HG03039 (cell line): Measurements from ENCODE around the gene FBXW11.

Source experiments
- ATAC-seq: cut with Tn5 transposase; IDR thresholded peaks from one replicate; pipeline ENCODE4 v1.9.1; 2021; ENCODE audit warnings: mild to moderate bottlenecking, moderate library complexity; ENCODE audit not compliant: unreplicated experiment

Gene FBXW11

GRCh38 chr5:171847026-171847425 lies 159.4 kb downstream of the FBXW11 start:
- ATAC-seq = no peak

- ATAC-seq = no peak
These were observed 160.1 kb downstream of the FBXW11 start for GRCh38 chr5:171846323-171846722.

DNA sequence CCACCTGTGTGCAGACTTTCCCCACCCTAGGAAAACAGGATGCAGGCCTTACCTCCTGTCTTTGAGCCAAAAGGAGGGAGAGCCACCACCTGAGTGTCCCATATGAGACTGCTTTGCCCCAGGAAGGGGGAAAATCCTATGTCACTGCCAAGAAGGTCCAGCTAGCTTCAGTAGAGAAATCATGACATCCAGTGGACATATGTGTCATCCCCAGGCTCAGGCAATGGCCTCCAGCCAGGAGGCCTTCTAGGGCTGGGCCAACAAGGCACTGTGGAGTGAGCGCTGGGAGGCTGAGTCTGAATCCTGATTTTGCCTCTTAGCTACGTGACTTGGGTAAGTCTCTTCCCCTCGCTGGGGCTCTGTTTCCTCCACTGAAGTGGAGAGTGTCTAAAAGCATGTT lies 160.6 kb downstream of the FBXW11 start:
- ATAC-seq = no peak

DNA sequence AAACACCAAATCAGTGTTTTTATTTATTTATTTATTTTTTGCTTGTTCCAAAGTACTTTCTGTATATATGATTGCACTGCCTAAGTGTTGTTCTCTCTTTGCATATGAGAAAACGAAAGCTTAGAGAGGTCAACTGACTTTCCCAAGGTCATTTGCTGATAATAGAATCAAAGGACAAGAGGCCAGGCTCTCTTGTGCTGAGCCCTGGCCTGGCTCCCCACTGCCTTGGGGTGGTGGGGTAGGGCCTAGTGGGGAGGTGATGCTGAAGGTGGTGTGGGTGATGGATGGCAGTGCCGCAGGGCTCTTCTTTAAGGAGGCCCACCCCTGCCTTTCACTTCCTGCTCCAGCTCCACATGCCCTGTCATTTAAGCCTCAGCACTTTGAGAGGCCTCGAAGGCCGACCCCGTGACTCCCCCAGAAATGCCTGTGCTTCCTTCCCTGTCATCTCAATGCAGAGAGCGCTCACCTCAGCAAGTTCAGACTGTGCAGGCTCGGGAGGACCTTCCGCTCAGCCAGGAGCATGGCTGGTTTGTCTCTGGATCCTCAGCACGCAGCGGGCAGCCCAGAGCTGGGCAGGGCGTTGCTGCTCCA lies 161.3 kb downstream of the FBXW11 start:
- no peak for ATAC-seq

DNA sequence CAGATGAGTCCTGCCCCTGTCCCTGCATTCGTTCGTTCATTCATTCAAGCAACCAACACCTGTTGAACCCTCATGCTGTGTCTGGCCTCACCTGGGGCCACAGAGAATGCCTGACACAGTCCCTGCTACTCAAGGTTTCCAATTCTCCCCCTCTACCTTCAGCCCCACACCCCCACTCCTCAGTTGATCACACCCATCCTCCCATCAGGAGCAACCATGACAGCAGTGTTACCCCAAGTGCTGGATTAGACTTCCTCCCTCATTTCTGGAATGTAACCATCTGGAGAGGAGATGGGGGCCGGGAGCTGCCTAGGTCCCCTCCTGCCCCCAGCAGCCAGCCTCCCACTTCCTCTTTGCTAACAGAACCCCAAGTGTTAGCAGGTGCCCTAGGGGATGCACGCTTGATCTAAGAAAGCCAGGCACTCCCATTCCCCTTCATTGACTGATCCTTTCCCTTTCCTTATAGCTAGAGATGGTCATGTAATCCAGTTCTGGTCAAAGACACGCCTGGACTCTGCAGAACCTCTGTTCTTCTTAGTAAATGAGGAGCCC lies 163.6 kb downstream of the FBXW11 start:
- no peak for ATAC-seq

DNA sequence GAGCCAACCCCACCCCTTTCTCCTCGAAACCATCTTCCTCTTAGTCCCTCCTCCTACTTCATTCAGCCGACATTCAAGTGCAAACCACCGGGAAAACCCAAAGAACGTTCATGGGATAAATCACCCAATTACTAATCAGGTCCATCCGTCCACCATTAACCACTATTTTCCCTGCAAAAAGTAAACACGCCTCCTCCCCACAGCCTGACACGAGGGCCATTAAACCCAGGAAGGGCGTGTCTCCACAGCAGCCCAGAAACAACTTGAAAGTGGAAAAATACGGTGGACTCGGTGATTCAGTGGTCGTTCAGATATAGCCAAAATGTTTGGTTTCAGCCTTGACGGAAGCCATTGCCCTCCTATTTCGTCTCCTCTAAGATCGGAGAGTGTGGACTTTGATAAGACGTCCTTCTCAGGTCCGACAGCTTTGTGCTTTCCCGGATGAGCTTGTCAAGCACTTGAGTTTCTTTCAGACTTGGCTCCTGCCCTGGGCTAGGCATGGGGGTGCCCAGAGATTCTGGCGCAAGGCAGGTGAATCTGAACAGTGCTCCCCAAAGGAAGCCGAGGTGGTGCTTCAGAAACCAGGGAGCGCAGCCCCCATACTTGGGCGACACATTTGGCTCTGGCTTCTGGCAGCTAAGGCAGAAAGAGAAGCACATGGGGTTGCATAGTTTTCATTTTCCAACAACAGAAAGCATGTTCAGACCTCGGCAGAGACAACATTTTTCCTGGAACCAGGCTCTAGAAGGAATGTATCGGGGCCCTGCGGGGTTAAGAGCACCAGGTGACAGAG lies 164.3 kb downstream of the FBXW11 start:
- ATAC-seq = no peak

GRCh38 chr5:171840711-171841522 lies 165.5 kb downstream of the FBXW11 start:
- no peak for ATAC-seq

GRCh38 chr5:171840066-171840465 lies 166.4 kb downstream of the FBXW11 start:
- ATAC-seq = no peak

- no peak for ATAC-seq
These were observed 167.3 kb downstream of the FBXW11 start for GRCh38 chr5:171839112-171839511.

DNA sequence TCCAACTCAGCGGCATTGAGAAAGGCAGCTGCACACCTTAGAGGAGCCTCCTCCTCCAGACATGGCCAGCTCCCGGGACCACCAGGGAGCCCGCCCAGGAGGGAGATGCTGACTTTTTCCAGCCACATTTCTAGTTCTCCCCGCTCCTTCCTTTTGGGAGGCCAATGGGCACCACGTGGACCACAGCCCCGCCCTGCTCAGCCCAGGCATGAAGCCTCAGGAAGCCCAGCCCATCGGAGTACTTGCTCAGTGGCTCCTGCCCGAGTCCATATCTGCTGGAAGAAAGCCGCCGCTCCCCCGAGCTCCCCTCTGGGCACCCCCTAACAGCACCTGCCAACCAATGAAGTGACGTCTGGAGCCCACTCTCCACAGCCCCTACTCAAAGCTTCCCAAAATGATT lies 168.4 kb downstream of the FBXW11 start:
- ATAC-seq = no peak

DNA sequence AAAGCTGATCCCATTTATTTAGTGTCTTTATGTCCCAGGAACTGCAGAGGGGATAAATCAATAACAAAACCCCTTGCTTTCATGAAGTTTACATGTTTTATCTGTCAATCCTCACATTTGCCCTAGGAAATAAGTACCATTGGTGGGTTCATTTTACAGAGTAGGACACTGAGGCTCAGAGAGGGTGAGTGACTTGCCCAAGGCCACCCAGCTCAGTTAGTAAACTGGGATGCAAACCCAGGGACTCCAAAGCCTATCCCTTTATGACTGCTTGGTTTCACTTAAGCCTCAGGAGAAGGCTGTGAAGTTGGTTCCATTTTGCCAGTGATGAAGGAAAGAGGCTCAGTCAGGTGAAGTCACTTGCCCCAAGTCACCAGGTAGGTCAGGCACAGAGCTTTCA lies 168.9 kb downstream of the FBXW11 start:
- no peak for ATAC-seq

DNA sequence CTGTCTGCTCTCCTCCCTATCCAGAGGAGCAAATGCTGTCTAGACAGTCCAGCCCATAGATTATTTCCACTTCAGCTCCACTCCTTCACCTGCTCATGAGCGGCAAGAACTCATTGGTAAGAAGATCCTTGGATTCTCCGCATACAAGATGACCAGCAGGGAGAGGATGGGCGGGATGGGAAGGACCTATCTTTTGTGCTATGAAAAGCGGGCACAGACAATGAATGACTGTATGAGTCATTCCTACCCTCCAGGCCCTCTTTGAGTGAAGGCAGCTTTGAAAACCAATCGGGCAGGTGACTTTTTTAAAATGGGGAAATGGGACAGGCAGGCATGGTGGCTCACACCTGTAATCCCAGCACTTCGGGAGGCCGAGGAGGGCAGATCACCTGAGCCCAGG lies 171.4 kb downstream of the FBXW11 start:
- ATAC-seq = no peak

DNA sequence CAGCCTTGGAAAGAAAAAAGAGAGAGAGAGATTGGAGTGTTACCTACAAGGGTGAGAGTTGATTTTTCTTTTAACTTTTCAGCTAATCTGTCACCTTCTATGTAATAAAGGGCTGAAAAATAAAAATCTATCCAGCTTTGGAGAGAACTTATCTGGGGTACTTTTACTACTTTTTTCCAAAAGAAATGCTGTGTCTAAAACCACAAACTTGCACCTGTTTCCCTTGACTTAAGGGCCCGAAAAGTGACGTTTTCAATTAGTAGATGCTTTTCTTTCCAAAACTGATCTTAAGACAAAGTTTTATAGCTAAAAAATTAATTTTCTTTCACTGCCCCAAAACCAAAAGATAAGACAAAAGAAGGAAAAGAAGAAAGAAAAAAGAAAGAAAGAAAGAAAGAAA lies 172.0 kb downstream of the FBXW11 start:
- no peak for ATAC-seq

- ATAC-seq = no peak
These were observed 173.7 kb downstream of the FBXW11 start for GRCh38 chr5:171832775-171833174.

DNA sequence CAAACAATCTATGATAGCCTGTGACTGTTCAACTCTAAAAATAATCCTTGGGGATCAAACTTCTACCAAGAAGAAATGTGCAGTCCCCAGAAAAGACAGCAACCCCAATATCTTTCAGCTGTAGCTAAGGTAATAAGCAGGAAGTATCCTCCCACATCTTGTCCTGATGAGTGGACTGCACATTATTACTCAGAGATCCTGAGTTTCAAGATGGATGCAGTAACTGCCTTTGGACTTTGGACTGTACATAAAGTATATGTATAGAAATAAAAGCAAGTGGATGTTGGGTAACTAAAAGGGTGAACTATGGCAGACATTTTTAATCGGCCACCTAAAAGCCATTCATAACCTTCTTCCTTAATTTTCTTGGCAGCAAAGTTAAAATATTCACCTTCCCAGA lies 175.8 kb downstream of the FBXW11 start:
- ATAC-seq = no peak

DNA sequence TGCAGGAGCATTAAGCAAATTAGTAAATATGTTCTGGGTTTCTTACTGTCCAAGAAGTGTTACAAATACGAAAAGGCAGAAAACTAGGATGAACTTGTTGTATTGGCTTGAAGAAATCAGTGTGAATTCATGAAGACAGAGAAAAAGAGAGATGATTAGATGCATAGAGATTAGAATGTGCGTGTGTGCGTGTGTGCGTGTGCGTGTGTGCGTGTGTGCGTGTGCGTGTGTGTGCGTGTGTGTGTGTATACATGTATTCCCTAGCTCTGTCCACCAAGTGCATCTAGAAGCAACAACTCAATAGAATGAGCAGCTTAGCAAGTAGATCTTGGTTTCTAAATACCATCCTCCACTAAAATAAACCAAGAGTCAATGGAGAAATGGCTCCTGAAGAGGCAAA lies 179.3 kb downstream of the FBXW11 start:
- no peak for ATAC-seq

DNA sequence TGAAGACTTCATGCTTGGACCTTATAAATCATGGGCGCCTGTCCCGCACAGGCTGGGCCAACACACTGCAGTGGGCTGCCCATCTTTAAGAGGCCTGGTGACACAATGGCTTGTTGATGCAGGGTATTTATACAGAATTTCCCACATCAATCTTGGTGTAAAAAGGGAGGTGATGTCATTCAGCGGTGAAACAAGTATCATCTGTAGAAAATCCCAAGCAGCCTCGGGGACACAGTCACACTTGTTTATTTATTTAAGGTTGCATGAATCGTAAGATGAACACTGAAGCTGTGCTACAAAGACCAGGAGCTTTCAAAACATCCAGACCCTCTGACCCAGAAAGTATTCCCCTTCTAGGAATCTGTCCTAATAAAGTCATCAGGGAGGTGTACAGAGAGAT lies 180.3 kb downstream of the FBXW11 start:
- no peak for ATAC-seq

DNA sequence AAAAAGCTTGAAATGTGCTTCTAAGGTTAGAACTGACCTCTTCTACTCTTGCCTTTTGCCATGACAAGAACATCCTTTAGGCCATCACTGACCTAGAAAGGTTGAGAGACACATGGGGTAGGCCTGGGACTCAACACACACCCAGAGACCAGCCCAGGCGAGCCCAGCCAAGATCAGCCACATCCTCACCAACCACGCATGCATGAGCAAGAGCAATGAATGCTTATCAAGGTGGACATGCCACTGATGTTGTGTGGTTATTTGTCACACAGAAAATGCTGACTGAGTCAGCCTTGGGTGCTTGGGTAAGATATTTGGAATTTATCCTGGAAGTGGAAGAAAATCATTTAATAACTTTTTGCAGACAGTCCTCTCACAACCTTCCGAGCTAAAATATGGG lies 181.4 kb downstream of the FBXW11 start:
- ATAC-seq = no peak

- ATAC-seq = no peak
These were observed 183.2 kb downstream of the FBXW11 start for GRCh38 chr5:171823269-171823668.

DNA sequence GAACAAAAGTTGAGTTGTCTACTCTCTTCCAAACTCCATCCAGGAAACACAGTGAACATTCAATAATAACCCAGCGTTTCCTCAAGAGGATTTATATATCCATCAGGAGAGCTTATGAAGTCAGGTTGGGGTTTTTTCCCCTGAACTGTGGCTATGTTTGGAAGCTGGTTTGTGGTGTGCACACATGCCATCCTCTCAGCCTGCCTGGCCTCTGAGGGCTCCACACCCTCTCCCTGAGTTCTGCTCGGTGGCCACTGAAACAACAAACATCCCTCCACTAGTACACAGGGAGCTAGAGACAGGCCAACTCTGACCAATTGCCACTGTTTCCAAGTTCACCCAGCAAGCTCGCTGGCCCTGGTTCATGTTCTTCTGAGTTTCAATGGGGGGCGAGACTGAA lies 185.2 kb downstream of the FBXW11 start:
- no peak for ATAC-seq

GRCh38 chr5:171820561-171820960 lies 185.9 kb downstream of the FBXW11 start:
- ATAC-seq = no peak

GRCh38 chr5:171816666-171817065 lies 189.8 kb downstream of the FBXW11 start:
- no peak for ATAC-seq
